OCI-M1 (cell line): ENCODE results near the gene CDC14A.
"Not testable (repeated sequence)": the region's sequence is repeated elsewhere in the genome, so short reads cannot be mapped to it uniquely, and the experiment has no call there.

ENCODE experiments used
- DNase-seq: peaks from one replicate; lab custom pipeline; 2025; lab: John Stamatoyannopoulos, UW

Gene CDC14A

DNA sequence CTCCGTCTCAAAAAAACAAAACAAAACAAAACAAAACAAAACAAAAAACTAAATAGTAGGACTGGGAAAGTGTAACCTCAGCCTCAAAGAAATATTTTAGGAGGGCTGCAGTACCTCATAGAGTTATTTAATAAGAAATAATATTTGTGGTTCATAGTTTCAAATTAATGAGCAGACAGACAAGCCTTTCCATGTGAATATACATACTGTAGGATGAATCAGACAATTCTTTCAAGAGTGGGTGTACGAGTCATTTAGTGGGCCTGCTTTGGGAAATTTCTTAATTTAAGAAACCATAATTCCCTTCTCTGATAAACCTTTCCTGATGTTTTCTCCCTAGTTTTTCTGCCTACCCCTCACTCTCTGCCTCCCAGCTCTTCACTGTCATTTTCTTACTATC, 52.5 kb downstream of the CDC14A start:
- DNase-seq: no peak

DNA sequence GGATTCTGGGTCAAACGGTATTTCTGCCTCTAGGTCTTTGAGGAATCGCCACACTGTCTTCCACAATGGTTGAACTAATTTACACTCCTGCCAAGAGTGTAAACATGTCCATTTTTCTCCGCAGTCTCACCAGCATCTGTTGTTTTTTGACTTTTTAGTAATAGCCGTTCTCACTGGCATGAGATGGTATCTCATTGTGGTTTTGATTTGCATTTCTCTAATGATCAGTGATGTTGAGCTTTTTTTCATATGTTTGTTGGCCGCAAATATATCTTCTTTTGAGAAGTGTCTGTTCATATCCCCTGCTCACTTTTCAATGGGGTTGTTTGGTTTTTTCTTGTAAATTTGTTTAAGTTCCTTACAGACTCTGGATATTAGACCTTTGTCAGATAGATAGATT, 53.6 kb downstream of the CDC14A start:
- DNase-seq: not testable (repeated sequence)

DNA sequence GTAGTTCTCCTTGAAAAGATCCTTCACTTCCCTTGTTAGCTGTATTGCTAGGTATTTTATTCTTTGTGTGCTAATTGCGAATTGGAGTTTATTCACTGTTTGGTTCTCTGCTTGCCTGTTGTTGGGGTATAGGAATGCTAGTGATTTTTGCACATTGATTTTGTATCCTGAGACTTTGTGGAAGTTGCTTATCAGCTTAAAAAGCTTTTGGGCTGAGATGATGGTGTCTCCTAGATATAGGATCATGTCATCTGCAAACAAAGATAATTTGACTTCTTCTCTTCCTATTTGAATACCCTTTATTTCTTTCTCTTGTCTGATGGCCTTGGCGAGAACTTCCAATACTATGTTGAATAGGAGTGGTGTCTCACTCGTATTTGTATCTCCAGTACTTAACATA, 55.1 kb downstream of the CDC14A start:
- peak; percentile 37 for DNase-seq

DNA sequence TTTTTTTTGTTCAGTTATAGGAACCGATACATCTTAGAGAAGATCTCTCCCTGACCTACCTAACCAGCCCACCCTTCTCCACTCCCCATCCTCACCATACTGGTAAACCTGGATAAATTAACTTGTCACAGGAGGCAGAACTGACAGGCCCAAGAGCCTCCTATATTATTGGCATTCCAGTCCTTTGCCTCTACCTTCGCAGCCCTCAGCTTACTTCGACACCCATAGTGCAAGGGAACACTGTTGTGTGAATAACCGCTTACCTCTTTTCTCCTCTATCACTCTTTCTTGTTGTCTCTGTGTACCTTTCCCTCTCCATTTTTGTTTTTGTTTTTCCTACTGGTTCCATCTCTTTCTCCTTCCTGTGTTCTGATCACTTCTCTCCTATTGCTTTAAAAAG, 58.7 kb downstream of the CDC14A start:
- no peak for DNase-seq

DNA sequence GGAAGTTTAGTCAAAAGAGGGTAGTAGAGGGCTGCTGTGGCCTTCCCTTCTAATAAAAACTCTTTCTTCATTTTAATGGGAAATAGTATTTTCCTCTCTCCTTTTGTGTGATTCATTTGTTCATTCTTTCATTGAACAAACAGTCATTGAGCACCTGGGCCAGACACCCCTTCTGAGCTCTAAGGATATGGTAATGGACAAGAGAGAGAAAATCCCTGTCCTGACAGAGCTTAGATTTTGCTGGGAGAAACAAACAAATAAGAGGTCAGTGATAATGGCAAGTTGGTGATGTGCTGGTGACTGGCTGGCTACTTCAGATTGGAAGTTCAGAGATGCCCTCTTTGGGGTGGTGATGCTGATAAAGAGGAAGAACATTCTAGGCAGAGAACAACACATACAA, 59.3 kb downstream of the CDC14A start:
- no peak for DNase-seq

DNA sequence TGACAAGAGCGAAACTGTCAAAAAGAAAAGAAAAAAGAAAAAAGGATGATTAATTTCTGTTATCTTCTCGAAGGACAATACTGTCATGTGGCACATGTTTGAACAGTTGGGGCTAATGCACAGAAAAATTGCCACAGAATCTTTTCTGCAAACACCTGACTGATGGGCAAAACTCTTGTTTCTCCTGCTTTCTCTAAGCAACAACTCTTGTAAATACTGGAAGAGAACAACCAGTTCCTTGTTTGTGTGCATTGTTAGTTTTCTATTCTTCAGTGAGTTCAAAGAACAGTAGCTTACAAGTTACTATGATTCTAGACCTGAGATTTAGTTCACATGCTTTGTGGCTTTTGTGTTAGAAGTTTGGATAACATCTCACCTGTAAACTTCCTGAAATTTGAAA, 60.7 kb downstream of the CDC14A start:
- no peak for DNase-seq

DNA sequence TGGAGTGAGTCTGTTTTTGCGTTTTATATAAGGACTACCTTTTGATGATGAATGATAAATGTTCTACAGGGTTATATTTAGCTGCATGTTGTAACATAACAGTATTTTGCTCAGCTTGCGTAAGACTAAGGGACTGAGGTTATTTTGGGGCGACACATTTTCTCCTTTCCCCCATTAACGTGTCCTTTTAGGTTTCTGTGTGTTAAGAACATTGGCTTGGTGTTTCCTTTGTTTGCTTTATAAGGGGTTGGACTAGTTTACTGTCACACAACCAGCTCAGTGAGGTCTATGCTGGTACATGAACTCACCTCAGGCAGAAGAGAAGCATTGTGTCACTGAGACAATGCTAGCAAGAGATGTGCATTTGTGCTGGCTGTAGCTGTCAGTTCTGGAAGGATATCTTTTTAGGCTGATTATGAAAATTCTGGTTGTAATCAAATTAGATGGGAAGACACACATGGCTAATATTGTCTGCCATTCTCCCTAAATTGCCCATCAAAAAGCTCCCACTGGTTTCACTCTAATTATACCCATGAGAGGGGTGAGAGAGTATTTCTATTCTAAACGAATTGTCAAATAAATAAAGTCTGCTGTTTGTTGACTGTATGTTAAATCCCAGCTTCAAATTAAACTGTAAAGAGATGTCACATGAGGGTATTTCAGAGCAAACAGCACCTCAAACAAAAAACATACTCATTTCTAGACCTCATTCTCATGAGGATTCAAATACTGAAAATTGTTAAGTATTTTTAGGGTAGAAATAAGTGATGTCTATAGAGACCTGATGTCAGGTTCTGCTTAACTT, 62.6 kb downstream of the CDC14A start:
- DNase-seq: no peak

DNA sequence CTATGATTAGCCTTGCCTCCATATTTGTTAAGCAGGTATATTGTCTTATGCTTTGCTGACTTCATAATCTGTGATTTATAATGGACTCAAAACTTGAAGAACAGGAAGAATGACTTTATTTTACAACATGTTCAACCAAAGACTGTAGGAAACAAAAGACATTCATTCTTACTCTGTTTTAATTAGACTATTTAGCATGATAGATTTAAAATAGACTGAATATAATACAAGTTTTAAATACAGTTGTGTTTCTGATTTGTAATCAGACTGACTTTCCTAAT, 63.1 kb downstream of the CDC14A start:
- DNase-seq: no peak

DNA sequence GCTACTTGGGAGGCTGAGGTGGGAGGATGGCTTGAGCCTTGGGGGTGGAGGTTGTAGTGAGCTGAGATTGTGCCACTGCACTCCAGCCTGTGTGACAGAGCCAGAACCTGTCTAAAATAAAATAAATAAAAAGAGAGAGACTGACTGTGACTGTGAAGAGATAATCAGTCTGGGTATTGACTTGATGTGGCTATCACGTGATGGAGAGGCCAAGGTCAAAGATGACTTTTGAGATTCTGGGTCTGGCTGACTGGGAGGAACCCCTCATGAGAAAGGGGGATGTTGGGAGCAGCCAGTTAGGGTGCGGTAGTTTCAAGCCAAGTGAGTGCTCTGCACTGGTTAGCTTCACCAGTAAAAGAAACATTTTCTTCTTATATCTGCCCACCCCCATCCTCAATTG, 66.8 kb downstream of the CDC14A start:
- no peak for DNase-seq

DNA sequence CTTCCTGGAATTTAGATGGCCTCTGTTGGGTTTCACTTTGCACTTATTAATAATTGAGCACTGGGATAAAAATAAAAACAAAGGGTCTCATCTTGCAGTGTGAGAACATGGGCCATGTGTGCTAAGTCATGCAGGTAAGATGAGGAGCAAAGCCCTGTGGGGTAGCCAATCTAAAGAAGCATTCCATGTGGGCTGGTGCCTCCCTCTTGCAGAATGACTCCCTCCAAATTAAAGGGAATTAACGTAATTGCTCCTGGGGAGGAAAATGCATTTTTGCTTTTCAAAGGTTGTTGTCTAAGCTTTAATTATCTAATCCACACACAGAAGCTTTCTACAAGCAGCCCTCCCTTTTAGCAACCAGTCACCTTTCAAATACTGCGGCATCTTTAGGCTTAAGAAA, 69.8 kb downstream of the CDC14A start:
- DNase-seq: no peak

DNA sequence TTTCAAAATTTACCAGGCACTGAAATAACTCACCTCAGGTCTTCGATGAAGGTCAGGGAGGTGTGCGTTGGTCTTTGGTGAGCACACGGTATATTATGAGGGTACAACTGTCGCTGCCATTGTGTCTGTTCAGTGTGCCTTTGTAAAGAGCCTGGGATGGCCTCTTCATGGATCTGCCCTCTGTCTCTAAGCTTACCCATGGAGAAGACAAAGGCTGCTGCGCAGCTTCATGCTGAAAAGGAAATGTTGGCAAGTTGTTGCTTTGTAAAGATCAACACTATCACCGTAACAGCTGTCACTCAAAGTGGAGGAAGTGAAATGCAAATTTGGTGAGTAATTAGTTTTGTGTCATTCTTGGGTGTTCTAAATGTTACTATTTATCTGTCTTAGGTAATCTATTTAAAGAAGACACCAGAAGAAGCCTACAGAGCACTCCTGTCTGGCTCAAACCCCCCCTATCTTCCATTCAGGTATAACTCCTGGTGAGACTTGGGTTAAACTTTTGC, 71.6 kb downstream of the CDC14A start:
- no peak for DNase-seq

DNA sequence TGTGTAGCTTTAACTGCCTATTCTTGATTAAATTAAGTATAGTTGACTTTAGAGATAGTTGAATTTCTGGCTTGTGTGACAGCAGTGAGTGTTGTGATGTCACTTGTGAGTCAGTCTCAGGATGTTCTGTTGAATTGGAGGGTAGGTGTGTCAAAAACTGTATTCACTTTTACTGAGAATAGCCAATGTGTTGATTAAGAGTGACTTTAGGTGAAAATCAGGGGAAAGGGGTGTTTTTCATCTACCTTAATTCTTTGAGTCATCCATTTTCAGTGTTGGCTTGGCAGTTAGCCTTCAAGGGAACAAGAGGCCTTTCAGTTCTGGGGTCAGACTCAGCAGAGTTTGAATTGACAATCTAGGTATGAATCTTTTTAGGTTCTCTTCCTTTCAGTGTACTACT, 75.9 kb downstream of the CDC14A start:
- no peak for DNase-seq

DNA sequence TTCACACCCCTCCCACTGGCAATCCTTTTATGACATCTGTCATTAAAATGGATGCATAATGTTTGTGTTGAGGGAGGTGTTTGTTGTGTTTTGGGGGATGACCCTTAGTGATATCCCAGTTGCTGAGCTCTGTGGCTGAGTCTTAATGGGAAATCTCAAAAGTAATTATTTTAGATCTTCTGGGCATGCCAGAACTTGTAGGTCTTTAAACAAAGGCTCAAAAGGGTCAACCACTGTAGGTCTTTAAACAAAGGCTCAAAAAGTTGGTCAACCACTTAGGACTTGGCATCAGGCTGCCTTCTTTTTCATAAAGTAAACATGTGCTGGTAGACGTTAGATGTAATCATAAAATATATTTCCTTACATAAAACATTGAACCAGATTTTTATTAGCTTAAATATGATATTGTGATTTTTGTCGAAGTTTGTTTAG, 78.0 kb downstream of the CDC14A start:
- DNase-seq: no peak

DNA sequence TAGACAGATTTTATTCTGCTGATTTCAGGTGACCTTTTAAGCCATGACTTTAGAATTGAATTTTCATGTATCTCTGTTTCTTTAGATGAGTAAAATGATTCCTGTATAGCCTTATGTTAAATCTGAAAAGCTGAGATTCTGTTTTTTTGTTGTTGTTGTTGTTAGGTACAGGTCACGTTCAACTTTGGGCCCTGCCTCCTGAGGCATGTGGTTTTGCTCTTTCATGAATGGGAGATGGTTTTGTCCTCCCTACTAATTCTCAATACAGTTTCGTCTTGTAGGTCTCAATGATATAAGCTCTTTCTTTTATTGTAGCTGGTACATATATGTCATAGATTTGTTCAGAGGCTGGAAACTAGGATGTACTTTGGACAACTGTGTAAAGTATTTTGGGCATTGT, 79.6 kb downstream of the CDC14A start:
- DNase-seq: no peak

DNA sequence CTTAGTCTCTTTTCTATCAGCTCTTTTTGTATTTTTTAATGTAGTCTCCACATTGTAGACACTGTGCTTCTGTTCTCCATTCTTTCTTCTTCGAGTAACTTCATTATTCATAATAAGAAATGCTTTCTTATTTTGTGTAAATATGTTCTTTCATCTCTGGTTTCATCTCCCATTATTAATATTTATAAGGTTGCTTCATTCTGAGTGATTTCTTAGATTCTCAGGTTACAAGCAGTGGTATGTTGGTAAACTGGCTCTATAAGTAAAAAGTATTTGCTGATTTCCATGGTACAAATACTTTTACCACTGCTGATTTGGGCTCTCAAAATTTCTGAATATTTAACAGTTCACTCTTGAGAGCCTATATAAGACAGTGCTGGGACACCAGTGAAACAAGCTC, 81.3 kb downstream of the CDC14A start:
- DNase-seq: no peak

DNA sequence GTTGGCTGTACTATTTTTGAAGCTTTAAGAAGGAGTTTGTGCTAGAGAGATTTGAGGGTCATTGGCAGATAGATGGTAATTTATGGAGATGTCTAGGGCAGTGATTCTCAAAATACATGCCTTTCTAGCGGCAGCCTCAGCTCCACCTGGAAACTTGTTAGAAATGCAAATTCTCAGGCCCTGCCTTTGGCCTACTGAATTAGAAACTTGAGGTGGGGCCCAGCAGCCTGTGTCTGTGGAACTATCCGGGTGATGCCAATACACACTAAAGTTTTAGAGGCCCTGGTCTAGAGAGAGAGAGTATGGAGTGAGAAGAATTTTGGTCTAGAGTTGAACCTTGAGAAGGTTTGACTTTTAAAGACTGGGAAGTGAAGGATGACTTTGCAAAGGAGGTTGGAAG, 82.5 kb downstream of the CDC14A start:
- DNase-seq: no peak

DNA sequence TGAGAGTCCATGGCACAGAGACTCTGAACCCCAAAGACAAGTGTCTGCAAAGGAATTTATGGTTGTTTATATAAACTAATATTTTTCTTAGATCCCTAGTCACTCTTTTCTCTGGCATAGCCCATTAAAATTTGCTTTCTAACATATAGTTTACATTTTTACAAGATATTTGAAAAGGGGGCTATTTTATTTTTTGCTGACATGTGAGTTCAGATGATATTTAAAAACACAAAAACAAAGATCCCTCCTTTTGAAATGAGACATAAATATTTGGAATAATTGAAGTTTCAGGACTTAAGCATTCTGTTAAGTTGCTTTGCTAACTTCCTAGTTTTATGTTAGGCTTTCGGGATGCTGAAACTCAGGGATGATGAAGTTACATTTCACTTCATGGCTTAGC, 86.1 kb downstream of the CDC14A start:
- DNase-seq: no peak

DNA sequence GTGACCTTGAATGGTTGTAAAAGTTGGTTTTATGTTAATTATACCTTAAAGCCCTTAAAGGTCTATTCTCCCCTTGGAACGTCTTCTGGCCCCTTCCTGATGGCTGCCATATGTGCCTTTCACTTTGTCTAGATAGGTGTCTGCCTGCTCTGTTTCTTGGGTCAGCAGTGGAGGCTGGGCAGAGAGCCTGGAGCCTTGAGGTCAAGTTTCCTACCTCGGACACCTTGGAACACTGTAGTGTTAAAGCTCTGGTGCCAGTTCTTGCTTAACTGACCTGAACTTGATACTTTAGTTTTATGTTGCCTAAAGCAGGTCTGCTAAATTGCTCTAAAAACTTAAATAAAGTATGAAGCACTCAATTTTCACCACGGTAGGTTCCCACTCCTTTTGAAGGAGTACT, 86.5 kb downstream of the CDC14A start:
- DNase-seq: no peak

DNA sequence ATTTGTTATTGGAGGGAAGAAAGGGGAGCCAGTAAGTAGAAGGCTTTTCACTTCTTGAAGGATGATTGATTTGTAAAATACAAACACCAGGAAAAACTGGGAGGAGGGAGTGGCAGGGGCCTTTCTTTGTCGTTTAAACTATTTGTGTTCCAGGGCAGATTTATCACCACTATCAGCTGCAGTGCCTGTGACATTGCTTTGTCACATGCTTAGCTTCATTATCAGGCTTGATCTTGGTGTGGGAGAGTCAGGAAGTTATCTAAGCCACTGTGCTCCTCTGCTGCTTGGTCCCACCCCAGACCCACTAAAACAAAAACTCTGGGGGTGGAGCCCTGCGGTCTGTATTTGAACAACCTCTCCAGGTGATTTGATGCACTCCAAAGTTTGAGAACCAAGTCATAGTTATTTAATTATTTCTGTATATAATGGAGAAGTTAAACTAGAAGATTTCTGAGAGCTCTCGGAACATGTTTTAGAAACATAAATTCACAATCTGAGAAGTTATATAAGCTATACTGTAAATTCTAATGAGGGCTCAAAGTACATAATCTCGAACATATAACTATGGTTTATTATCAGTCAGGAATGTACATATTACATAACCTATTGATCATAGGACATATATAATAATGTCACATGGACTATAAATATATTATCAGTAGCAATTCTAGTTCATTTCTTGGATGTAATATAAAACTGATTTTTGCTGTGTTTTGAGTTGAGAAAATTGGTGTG, 87.9 kb downstream of the CDC14A start:
- peak; percentile 81 for DNase-seq

DNA sequence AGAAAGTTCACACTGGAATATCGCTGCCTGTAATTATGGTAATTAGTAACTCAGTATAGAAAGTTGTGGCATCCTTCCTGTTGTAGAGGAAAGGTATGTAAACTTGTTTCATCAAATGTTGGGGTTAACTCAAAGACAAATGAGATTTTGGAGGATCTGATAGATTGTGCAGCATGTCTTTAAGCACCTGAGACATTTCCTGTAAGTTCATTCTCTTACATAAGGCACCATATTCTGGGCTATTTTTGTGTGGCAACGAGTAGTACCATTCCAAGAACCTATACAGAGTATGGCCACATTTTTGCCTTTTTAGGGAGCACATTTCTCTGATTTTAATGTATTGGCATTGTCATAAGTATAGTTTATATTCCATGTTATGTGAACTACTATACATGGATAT, 88.8 kb downstream of the CDC14A start:
- DNase-seq: no peak

DNA sequence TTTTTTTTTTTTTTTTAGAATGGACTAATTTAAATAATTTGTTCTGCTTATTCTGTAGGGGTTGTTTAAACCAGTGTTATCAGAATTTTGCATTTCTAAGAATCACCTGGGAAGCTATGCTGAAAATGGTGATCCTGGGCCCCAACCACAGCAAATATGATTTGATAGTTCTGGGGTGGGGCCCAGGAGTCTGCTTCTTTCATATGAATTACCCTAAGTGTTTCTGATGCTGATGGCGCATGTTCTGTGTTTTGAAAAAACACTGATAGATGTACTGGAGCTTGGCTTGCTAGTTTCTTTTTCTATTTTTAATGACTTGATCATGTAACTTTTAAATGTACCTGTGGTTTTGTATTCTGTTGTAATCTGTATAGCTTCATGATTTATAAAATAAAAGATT, 89.3 kb downstream of the CDC14A start:
- peak; percentile 29 for DNase-seq

DNA sequence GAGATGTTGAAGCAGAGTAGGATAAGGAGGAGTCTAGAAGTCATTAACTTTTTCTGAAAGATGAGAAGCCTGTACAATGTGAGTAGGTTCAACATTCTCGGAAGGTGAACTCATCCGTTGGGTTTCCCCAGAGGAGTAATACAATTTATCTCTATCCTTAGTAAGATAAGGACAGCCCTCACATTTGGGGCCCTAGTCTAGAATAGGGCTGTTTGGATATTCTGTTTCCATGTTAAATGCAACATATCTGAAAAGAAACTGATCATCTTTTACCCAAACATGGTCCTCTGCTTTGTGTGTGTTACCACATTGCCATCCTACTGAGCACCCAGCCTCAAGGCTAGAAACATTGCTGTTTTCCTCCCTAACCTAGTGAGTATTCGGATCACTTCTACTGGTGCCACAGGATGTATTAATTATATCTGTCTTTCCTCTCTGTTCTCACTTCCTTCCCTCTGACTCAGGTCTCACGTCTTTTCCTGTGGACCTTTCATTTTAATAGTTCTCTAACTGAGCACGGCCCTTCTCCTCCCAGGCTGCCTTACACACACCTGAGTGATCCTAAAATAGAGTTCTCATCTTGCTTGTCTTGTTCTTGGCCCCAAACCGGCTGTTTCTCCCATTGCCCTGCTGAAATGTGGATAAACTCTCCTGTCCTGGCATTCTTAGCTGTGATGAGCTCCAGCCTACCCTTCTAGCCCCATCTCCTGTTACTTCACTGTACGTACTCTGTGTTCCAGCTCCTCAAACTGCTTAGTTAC, 91.7 kb downstream of the CDC14A start:
- no peak for DNase-seq

DNA sequence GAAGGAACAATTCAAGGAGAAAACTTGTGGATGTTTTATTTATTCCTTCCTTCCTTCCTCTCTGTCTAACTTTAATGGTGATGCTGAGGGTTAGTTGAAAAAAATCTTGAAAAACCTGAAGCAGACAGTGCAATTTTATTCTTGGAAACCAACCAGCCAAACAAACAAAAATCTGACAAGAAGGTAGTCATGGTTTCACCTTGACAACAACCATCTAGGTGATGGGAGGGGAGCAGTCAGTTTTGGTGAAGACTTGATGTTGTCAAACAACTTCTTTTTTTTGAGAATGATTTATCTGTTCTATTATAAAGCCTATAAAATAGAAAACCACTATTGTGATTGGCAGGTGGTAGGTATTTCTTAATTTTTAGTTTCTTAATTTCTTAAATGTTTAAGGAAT, 93.3 kb downstream of the CDC14A start:
- no peak for DNase-seq
